GM12878 (cell line): ENCODE results near the gene TCP11. TPM values are rescaled to one million over a fixed set of nuclear protein-coding genes. Genes with fewer than 3 reads are reported as not detected.

ENCODE experiments used
- ATAC-seq: fragments of 200-7000 bp; cut with Tn5 transposase; 3 replicates; pipeline ENCODE4 v1.9.1; 2020; ENCODE audit warnings: mild to moderate bottlenecking, moderate library complexity
- BruUV-seq: library from RNA; stranded (reverse); fragments of 400-500 nt; replicated peaks from 2 replicates; lab custom pipeline; 2021; lab: Mats Ljungman, UMichigan
- CTCF ChIA-PET: fragments of 300-600 bp; sonication (Branson Sonifier 250); formaldehyde crosslinking; extraction: SDS; loops from one replicate; lab custom pipeline; 2021; ENCODE audit warnings: inconsistent platforms; lab: Yijun Ruan, JAX
- POLR2A ChIA-PET: fragments of 350-600 bp; formaldehyde crosslinking; extraction: SDS; loops from one replicate; lab custom pipeline; 2021; ENCODE audit warnings: inconsistent platforms; lab: Charles Lee
- RAD21 ChIA-PET: fragments of 300-600 bp; sonication (Branson Sonifier 250); formaldehyde crosslinking; loops from one replicate; lab custom pipeline; 2023; ENCODE audit warnings: antibody characterized with exemption; ENCODE audit not compliant: unreplicated experiment; lab: Charles Lee
- SMC1A ChIA-PET: fragments of 300-600 bp; sonication (Branson Sonifier 250); formaldehyde crosslinking; loops from one replicate; lab custom pipeline; 2023; ENCODE audit not compliant: unreplicated experiment, uncharacterized antibody; lab: Charles Lee
- DNase-seq: peaks from one replicate; pipeline ENCODE4 v3.0.0-alpha.2; 2011; ENCODE audit warnings: low read depth, low spot score
- FAIRE-seq: peaks from 3 replicates; lab custom pipeline; 2011; peaks lifted over from hg19 to GRCh38; lab: Jason Lieb, UNC
- H2AFZ ChIP-seq: 2 replicates; pipeline ENCODE4 v1.6.0; 2011; ENCODE audit warnings: low read depth, low read length, control low read depth; ENCODE audit not compliant: control insufficient read depth
- H3K27ac ChIP-seq: 2 replicates; pipeline ENCODE4 v1.5.1; 2011; ENCODE audit warnings: control low read depth; ENCODE audit not compliant: control insufficient read depth, insufficient read depth
- H3K27me3 ChIP-seq, 2 experiments: replicated peaks in 1 of 2; 2 replicates each; pipeline versions ENCODE4 v1.6.0 to v1.6.1; 2011; ENCODE audit warnings: low read length in 1 of 2; ENCODE audit not compliant: control insufficient read depth in 2 of 2, insufficient read depth in 2 of 2
- H3K36me3 ChIP-seq, 2 experiments: 2 replicates each; pipeline ENCODE4 v1.5.1; 2011; ENCODE audit warnings: low read length in 1 of 2; ENCODE audit not compliant: control insufficient read depth in 2 of 2, insufficient read depth in 2 of 2
- H3K4me1 ChIP-seq: 2 replicates; pipeline ENCODE4 v1.6.1; 2011; ENCODE audit warnings: mild to moderate bottlenecking, low read length, moderate library complexity, mixed read lengths; ENCODE audit not compliant: control insufficient read depth, insufficient read depth
- H3K4me2 ChIP-seq: 2 replicates; pipeline ENCODE4 v1.6.0; 2011; ENCODE audit warnings: control low read depth; ENCODE audit not compliant: control insufficient read depth, insufficient read depth
- H3K4me3 ChIP-seq: fragments of 200-600 bp; sonication (generic); 2 replicates; pipeline ENCODE4 v1.5.1; 2016
- H3K79me2 ChIP-seq: 2 replicates; pipeline ENCODE4 v1.6.0; 2011; ENCODE audit warnings: low read length; ENCODE audit not compliant: control insufficient read depth, insufficient read depth
- H3K9ac ChIP-seq: 2 replicates; pipeline ENCODE4 v1.8.0; 2011; ENCODE audit warnings: low read length, control low read depth, mixed read lengths; ENCODE audit not compliant: control insufficient read depth, insufficient read depth
- H3K9me3 ChIP-seq: replicated peaks from 3 replicates; pipeline ENCODE4 v1.5.1; 2011; ENCODE audit warnings: mild to moderate bottlenecking, low read length; ENCODE audit not compliant: control insufficient read depth, insufficient read depth
- H4K20me1 ChIP-seq: 2 replicates; pipeline ENCODE4 v1.6.0; 2011; ENCODE audit not compliant: control insufficient read depth, insufficient read depth
- BRCA1 ChIP-seq: IDR thresholded peaks from 2 replicates; pipeline ENCODE4 v1.6.1; 2011; ENCODE audit warnings: low read depth, low read length, improper control_type of control experiment
- EGR1 ChIP-seq, 2 experiments: IDR thresholded peaks; 1 replicate in 1 of 2; 2 replicates in 1 of 2; pipeline ENCODE4 v1.6.1; 2011 to 2012; ENCODE audit warnings: low read depth in 2 of 2, low read length in 2 of 2, borderline replicate concordance in 1 of 2, mild to moderate bottlenecking in 1 of 2, moderate library complexity in 1 of 2
- GATAD2B ChIP-seq: fragments of 450-650 bp; conservative IDR thresholded peaks from 2 replicates; pipeline ENCODE4 v1.6.1; 2017; ENCODE audit warnings: low read depth, mild to moderate bottlenecking, moderate library complexity
- SUPT20H ChIP-seq: IDR thresholded peaks from 2 replicates; pipeline ENCODE4 v1.6.1; 2011; ENCODE audit warnings: low read depth, mild to moderate bottlenecking, low read length, moderate library complexity, borderline replicate concordance; ENCODE audit not compliant: control insufficient read depth
- TARDBP ChIP-seq: IDR thresholded peaks from 2 replicates; pipeline ENCODE4 v1.6.1; 2016; ENCODE audit warnings: borderline replicate concordance
- WRNIP1 ChIP-seq: IDR thresholded peaks from 2 replicates; pipeline ENCODE4 v1.6.1; 2011; ENCODE audit warnings: low read depth, low read length, improper control_type of control experiment, borderline replicate concordance
- ZNF217 ChIP-seq: fragments of 450-650 bp; IDR thresholded peaks from 2 replicates; pipeline ENCODE4 v1.6.1; 2017; ENCODE audit warnings: antibody characterized with exemption, mild to moderate bottlenecking
- WGBS: methylation state at CpG from one replicate; pipeline ENCODE4 v1.1.6; 2016; ENCODE audit warnings: low lambda C conversion rate; ENCODE audit not compliant: insufficient replicate concordance, insufficient coverage; ENCODE audit errors: missing lambda C conversion rate; 5-methylcytosine and 5-hydroxymethylcytosine counted together
- in situ Hi-C: fragments of 300-500 bp; cut with MboI; formaldehyde crosslinking; loops from 9 replicates; pipeline ENCODE4 v1.14.3; 2018; ENCODE audit warnings: mixed read lengths
- intact Hi-C: fragments of 100-400 bp; cut with micrococcal nuclease; formaldehyde crosslinking; loops from one replicate; pipeline ENCODE4 v1.14.2; 2022; ENCODE audit not compliant: unreplicated experiment
- polyA plus RNA-seq, 11 experiments: library from polyadenylated mRNA; depleted of rRNA in 4 of 11; unstranded in 6 of 11; stranded (reverse) in 5 of 11; fragments of >200 nt; fragmentation: Nextera tagmentation in 4 of 11; fragmentation: Illumina TruSeq in 1 of 11; extraction: Ambion mirVana in 4 of 11; extraction: Trizol in 1 of 11; gene quantifications; 1 replicate in 1 of 11; 2 replicates in 10 of 11; pipeline versions ENCODE4 v1.2.1 to v1.2.3, GENCODE V29; 2011 to 2016; ENCODE audit warnings: inconsistent platforms in 2 of 11, missing spikeins in 2 of 11, low read depth in 1 of 11
- total RNA-seq, 4 experiments: library from RNA; depleted of rRNA in 3 of 4; stranded (reverse); fragments of >200 nt in 3 of 4; fragmentation: Illumina TruSeq in 1 of 4; extraction: Trizol in 1 of 4; gene quantifications; 2 replicates each; pipeline versions ENCODE4 v1.2.1 to v1.2.3, GENCODE V29; 2013 to 2021
- TF ChIP-seq, protein P1 (sequence below): fragments of 450-650 bp; IDR thresholded peaks from 2 replicates; pipeline ENCODE4 v1.6.1; 2018; ENCODE audit warnings: borderline replicate concordance, mild to moderate bottlenecking; ENCODE audit not compliant: partially characterized antibody

Gene TCP11
- total and polyA plus RNA-seq, 10 of the 15 experiments (the other 5 are each of a cell fraction or from before 2014, with no cell fraction given) = not detected

GRCh38 chr6:35089216-35089934 is 51.8 kb downstream of the TCP11 start:
- FAIRE-seq (no peak), DNase-seq (no peak), ATAC-seq (no peak)
- H4K20me1 ChIP-seq = no peaks in the 10 kb centered on the region
- H3K27me3 ChIP-seq = no peaks in the 10 kb centered on the region
- intact Hi-C loops = no loop called here
- SMC1A ChIA-PET = no interaction called here
- H3K9me3 ChIP-seq = no peaks in the 10 kb centered on the region
- no peaks in the 10 kb centered on the region for H3K4me1 ChIP-seq
- H3K4me3 ChIP-seq = no peak overlapping the region
- TF ChIP-seq GATAD2B (no peak), BRCA1 (no peak), SUPT20H (no peak), WRNIP1 (no peak), TARDBP (no peak), ZNF217 (no peak), EGR1 (IDR thresholded peaks at IDR 0.05; ENCODE audit: borderline replicate concordance in 1 of 2, low read depth in 2 of 2, low read length in 2 of 2) (no peak)
- TF ChIP-seq, protein P1, sequence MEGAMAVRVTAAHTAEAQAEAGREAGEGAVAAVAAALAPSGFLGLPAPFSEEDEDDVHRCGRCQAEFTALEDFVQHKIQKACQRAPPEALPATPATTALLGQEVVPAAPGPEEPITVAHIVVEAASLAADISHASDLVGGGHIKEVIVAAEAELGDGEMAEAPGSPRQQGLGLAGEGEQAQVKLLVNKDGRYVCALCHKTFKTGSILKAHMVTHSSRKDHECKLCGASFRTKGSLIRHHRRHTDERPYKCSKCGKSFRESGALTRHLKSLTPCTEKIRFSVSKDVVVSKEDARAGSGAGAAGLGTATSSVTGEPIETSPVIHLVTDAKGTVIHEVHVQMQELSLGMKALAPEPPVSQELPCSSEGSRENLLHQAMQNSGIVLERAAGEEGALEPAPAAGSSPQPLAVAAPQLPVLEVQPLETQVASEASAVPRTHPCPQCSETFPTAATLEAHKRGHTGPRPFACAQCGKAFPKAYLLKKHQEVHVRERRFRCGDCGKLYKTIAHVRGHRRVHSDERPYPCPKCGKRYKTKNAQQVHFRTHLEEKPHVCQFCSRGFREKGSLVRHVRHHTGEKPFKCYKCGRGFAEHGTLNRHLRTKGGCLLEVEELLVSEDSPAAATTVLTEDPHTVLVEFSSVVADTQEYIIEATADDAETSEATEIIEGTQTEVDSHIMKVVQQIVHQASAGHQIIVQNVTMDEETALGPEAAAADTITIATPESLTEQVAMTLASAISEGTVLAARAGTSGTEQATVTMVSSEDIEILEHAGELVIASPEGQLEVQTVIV = no peak
- no peak overlapping the region for H3K27ac ChIP-seq
- BruUV-seq = no TSS peak
- no peak overlapping the region for H2AFZ ChIP-seq
- POLR2A ChIA-PET = no interaction called here
- H3K79me2 ChIP-seq = no peaks in the 10 kb centered on the region
- no peaks in the 10 kb centered on the region; a peak in 1 of 4 replicates for H3K36me3 ChIP-seq
- no peak overlapping the region for H3K9ac ChIP-seq
- no peak overlapping the region for H3K4me2 ChIP-seq
- 86% methylated on average over 19 of the region's 19 CpGs for WGBS
- RAD21 ChIA-PET = no interaction called here
- CTCF ChIA-PET = interaction anchor here (1.0 kb wide), 1 partner anchor 116 kb away, joined by 3 read pairs; no protein-coding TSS in a partner anchor
- in situ Hi-C loops = no loop called here
